ENCODE measurements around the gene MAN2B1.

The MAN2B1 gene

DNA sequence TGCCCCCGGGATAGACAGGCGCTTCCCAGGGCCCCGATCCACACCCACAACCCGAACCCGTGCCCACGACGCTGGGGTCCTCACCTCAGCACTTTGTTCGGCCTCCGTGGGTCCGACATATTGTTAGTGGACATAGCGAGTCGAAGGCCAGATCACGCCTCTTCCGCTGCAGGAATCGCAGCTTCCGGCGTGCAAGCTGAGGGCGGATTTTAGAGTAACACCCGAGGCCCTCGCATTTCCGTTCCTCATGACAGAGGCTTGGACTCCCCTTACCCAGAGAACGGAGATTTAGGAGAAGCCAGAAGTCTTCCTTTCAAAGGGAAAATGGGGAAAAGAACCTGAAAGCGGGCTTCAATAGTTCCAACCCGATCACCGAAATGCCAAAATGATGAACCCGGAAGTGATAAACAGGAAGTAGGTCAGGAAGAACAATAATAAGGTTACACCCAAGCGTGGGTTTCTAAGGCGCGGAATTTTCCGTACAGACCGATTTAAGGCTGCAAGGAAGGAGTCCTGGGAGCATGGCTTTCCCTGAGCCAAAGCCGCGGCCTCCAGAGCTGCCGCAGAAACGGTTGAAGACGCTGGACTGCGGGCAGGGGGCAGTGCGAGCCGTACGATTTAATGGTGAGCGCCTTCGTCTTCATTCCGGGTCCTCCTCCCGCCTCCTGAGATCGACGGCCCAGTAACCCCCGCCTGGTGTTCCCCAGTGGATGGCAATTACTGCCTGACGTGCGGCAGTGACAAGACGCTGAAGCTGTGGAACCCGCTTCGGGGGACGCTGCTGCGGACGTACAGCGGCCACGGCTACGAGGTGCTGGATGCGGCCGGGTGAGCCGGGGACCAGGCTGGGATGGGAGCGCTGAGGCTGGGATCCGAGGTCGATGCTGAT is 3.0 kb upstream of the MAN2B1 start:
- peak; percentile 85 for DNase-seq (ENCODE audit: low spot score)
- in situ Hi-C loops (cut with MboI; ENCODE audit: low sequenced_read_pairs, unreplicated experiment), result loop anchor here (10.0 kb wide), 1 partner anchor 95 kb away; no protein-coding TSS in a partner anchor
- TF ChIP-seq CTCF (IDR thresholded peaks at IDR 0.05; ENCODE audit: borderline replicate concordance, control extremely low read depth, extremely low read depth, insufficient read depth, missing control alignments), result no peak

DNA sequence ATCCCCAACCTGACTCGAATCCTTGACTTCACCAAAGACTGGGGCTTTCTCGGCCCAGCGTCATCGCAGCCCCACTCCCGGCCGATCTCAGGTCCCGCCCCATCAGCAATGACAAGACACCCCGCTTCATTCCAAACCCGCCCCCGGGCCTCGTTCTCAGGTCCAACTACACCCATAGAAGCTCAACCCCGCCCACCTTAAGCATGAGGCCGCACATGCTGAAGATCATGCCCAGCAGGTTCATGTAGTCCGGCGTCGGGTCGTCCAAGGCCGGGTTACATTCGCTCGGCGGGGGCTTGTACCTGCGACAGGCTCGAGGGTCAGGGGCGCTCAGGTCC is 2.4 kb upstream of the MAN2B1 start:
- no peak for TF ChIP-seq CTCF (IDR thresholded peaks at IDR 0.05; ENCODE audit: borderline replicate concordance, control extremely low read depth, extremely low read depth, insufficient read depth, missing control alignments)
- peak; percentile 67 for DNase-seq (ENCODE audit: low spot score)
- in situ Hi-C loops (cut with MboI; ENCODE audit: low sequenced_read_pairs, unreplicated experiment), result no loop called here

DNA sequence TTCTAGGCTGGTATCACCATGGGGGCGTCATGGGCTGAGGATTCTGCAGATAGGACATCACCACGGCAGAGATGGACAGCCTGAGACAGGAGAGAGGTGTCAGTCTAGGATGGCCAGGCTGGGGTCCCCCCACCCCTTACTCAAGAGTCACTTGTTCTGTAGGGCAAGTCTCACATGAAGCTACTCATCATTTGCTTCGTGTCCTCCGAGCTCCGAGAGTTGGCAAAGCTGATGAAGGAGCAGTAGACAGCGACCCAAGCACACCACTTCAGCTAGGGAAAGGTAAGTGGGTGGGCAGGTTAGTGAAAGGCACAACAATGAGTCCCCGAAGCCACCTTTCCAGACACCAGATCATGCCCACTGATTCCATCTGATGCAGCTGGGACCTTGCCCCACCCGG is 1.8 kb upstream of the MAN2B1 start:
- TF ChIP-seq CTCF (IDR thresholded peaks at IDR 0.05; ENCODE audit: borderline replicate concordance, control extremely low read depth, extremely low read depth, insufficient read depth, missing control alignments), result no peak
- in situ Hi-C loops (cut with MboI; ENCODE audit: low sequenced_read_pairs, unreplicated experiment), result no loop called here
- no peak for DNase-seq (ENCODE audit: low spot score)

- DNase-seq (ENCODE audit: low spot score), result no peak
- in situ Hi-C loops (cut with MboI; ENCODE audit: low sequenced_read_pairs, unreplicated experiment), result no loop called here
- TF ChIP-seq CTCF (IDR thresholded peaks at IDR 0.05; ENCODE audit: borderline replicate concordance, control extremely low read depth, extremely low read depth, insufficient read depth, missing control alignments), result no peak
Measured at GRCh38 chr19:12667731-12668302, 1.3 kb upstream of the MAN2B1 start.

DNA sequence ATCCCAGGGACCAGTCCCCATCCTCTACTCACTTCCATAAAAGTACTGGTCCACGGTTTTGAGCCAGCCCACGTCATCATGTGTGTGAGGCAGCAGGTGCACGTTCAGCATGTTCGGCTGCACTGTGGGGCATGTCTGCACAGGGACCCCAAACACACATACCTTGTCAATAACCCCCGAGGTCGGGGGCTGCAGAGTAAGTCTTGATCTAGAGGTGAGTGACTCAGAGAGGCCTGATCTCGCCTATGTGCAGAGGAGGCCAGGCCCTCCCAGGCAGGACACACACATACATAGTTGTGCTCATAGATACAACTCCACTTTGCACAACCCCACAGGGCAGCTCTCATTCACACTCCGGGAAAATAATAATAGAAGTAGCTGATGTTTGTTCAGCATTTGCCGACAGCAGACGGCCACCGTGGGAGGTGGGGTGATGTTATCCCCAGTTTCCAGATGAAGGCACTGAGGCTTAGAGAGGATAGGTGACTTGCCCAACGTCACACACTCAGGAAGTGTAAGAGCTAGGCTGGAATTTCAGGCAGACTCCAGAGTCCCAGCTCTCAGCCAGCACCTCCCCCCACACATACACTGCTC is 774 bp downstream of the MAN2B1 start:
- no peak for TF ChIP-seq CTCF (IDR thresholded peaks at IDR 0.05; ENCODE audit: borderline replicate concordance, control extremely low read depth, extremely low read depth, insufficient read depth, missing control alignments)
- in situ Hi-C loops (cut with MboI; ENCODE audit: low sequenced_read_pairs, unreplicated experiment), result no loop called here
- DNase-seq (ENCODE audit: low spot score), result no peak

GRCh38 chr19:12665281-12665573 is 1.3 kb downstream of the MAN2B1 start:
- in situ Hi-C loops (cut with MboI; ENCODE audit: low sequenced_read_pairs, unreplicated experiment), result no loop called here
- TF ChIP-seq CTCF (IDR thresholded peaks at IDR 0.05; ENCODE audit: borderline replicate concordance, control extremely low read depth, extremely low read depth, insufficient read depth, missing control alignments), result no peak
- peak; percentile 82 for DNase-seq (ENCODE audit: low spot score)

Data from GM13976 (cell line).